HG02970 (cell line): ENCODE data around the gene EDN3.

ENCODE experiments used
- ATAC-seq: cut with Tn5 transposase; IDR thresholded peaks from one replicate; pipeline ENCODE4 v1.9.1; 2021; ENCODE audit warnings: mild to moderate bottlenecking, moderate library complexity, moderate number of reproducible peaks; ENCODE audit not compliant: unreplicated experiment, low FRiP score

The EDN3 gene

GRCh38 chr20:59300333-59301081, at the start of gene EDN3:
TSS of gene EDN3 (plus strand) at chr20:59300611. CDS start at chr20:59300813, 202 bp downstream.
- ATAC-seq: no peak

- ATAC-seq: no peak
These were observed 47.1 kb upstream of the EDN3 start for GRCh38 chr20:59253325-59253724.

GRCh38 chr20:59253779-59254319, 46.6 kb upstream of the EDN3 start:
- no peak for ATAC-seq

GRCh38 chr20:59255256-59255655, 45.2 kb upstream of the EDN3 start:
- no peak for ATAC-seq

GRCh38 chr20:59258221-59258621, 42.2 kb upstream of the EDN3 start:
- ATAC-seq: no peak

GRCh38 chr20:59259946-59260345, 40.5 kb upstream of the EDN3 start:
- ATAC-seq: no peak

- no peak for ATAC-seq
These were observed 35.1 kb upstream of the EDN3 start for GRCh38 chr20:59265298-59265697.

GRCh38 chr20:59268870-59269269, 31.5 kb upstream of the EDN3 start:
- no peak for ATAC-seq

GRCh38 chr20:59269411-59270025, 30.9 kb upstream of the EDN3 start:
- no peak for ATAC-seq

- ATAC-seq: no peak
These were observed 30.0 kb upstream of the EDN3 start for GRCh38 chr20:59270380-59270779.

- ATAC-seq: no peak
These were observed 26.6 kb upstream of the EDN3 start for GRCh38 chr20:59273739-59274357.

- ATAC-seq: no peak
These were observed 23.5 kb upstream of the EDN3 start for GRCh38 chr20:59276938-59277337.

GRCh38 chr20:59284470-59284869, 15.9 kb upstream of the EDN3 start:
- ATAC-seq: no peak

GRCh38 chr20:59289994-59290393, 10.4 kb upstream of the EDN3 start:
- ATAC-seq: no peak

- no peak for ATAC-seq
These were observed 8.5 kb upstream of the EDN3 start for GRCh38 chr20:59291740-59292383.

- no peak for ATAC-seq
These were observed 4.9 kb upstream of the EDN3 start for GRCh38 chr20:59295531-59295930.

- no peak for ATAC-seq
These were observed 2.7 kb upstream of the EDN3 start for GRCh38 chr20:59297686-59298085.

- ATAC-seq: no peak
These were observed 472 bp upstream of the EDN3 start for GRCh38 chr20:59299945-59300332.

GRCh38 chr20:59301343-59302007, 1.1 kb downstream of the EDN3 start:
- ATAC-seq: no peak

- ATAC-seq: no peak
These were observed 5.7 kb downstream of the EDN3 start for GRCh38 chr20:59305908-59306655.
